ENCODE data around the gene SSUH2.
"Not testable (repeated sequence)": the region's sequence is repeated elsewhere in the genome, so short reads cannot be mapped to it uniquely, and the experiment has no call there.

Gene SSUH2

DNA sequence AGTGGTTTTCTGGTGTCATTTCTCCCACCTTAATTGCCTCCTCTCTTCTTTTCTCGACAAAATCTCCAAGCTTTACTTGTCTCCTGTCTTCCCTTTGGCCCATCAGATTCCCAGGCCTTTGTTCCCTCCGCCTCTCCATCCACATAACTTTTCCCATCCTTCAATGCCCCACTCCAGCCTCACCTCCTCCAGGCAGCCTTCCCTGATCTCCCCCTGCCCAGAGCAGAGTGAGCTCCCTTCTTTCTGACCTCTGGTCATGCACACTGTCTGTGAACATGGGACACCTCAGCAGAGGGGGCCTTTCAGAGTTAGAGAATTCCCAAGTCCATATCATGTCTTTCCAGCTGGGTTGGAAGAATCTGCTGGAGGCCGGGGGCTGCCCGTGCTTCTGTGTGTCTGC is 14.6 kb upstream of the SSUH2 start:
- no peak for DNase-seq (ENCODE audit: low spot score)
- FAIRE-seq, result no peak

DNA sequence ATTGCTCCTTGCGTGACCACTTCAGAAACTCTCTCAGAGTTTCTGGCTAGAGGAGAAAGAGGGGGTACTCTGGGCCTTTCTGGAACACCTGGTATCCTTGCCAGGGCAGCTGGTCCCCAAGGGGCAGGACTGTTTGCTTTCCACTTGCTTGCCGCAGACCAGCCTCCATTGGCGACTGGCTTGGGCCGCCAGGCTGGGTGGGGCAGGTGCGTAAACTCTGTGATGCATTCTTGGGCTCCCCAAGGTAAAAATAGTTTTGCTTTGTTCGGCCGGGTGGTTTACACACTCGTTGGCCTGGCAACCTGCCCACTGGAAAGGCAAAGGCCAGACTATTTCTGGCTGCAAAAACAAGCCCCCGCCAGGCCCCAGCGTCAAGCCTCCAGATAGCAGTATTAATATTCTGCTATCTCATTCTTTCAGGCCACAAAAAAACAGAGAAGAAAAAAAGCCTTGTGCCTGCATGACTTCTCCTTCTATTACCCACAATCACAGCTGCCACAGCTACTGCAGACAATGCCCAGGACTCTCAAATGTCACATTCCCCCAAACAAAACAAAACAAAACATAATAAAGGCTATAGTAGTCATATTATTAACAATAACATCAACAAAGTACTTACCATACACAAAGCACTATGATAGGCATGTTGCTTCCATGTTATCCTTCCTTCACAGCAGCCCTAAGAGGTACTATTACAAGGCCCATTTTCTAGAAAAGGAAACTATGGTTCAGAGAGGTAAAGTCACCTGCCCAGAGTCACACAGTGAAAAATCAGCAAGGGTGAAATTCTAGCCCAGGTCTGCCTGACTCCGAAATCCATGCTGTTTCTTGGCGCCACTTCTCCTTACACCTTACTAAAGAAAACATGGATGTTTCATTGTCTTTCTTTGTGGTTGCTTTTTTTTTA is 14.0 kb upstream of the SSUH2 start:
- FAIRE-seq, result no peak
- peak; percentile 88 for DNase-seq (ENCODE audit: low spot score)

DNA sequence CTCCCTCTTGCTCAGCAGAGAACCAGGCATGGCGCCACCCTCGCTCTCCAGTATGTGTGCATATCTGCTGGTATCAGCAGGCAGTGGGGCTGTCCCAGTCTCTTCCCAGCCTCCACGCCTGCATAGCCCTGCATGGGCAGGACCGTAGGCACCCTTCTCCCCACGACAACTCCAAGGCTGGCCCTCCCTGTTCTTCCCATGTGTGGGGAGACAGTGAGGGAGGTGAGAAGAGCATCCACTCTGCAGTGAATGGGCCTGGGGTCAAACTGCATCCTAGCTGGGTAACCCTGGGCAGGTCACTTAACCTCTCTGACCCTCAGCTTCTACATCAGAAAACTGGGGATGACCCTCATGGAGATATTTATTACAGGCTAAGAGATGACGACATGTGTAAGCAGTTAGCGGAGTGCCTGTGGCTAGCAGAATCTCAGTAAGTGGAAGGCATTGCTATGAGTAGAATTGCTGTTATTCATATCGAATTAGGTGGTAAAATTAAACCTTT is 13.3 kb upstream of the SSUH2 start:
- no peak for FAIRE-seq
- no peak for DNase-seq (ENCODE audit: low spot score)

DNA sequence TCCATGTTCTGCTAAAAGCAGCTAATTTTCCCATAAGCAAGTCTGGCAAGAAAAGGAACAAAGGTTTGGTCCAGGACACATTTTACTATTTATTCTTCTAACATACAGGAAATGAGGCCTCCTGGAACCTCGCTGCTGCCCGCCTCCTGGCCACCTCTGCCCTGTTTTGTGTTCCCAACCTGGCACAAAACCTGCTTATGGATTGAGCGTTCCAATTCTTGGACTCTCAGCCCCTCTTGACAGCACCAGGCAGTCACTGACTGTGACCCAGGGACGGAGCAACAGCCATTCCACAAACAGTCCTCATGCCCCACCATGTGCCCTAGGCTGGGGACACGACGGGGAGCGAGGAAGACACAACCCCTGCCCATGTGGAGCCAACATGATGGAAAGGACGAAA is 11.6 kb upstream of the SSUH2 start:
- DNase-seq (ENCODE audit: low spot score), result no peak
- FAIRE-seq, result no peak

DNA sequence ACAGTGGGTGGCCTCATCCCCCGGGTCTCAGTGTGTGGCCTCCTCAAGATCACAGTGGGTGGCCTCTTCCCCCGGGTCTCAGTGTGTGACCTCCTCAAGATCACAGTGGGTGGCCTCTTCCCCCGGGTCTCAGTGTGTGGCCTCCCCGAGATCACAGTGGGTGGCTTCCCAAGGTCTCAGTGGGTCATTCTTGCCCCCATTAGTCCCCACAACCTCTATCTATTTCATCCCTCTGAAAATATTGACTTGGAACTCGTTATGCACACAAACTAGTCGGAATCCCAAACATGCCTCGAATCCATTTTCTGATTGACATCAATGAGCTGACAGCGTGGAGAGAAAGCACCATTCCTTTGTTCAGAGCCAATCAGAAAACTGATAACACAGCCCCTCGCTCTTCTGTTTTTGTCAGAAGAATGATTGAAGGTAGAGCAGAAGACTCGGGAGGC is 10.8 kb upstream of the SSUH2 start:
- DNase-seq (ENCODE audit: low spot score), result no peak
- FAIRE-seq, result no peak

DNA sequence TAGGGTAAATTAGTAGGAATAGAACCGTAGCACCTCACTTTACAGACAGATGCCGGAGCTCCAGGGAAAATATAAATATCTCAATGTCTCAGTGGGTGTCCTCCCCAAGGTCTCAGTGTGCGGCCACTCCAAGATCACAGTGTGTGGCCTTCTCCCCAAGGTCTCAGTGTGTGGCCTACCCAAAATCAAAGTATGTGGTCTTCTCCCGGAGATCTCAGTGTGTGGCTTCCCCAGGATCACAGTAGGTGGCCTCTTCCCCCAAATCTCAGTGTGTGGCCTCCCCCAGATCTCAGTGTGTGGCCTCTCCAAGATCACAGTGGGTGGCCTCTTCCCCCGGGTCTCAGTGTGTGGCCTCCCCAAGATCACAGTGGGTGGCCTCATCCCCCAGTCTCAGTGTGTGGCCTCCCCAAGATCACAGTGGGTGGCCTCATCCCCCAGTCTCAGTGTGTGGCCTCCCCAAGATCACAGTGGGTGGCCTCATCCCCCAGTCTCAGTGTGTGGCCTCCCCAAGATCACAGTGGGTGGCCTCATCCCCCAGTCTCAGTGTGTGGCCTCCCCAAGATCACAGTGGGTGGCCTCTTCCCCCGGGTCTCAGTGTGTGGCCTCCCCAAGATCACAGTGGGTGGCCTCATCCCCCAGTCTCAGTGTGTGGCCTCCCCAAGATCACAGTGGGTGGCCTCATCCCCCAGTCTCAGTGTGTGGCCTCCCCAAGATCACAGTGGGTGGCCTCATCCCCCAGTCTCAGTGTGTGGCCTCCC is 10.2 kb upstream of the SSUH2 start:
- not testable (repeated sequence) for FAIRE-seq; DNase-seq (ENCODE audit: low spot score)

DNA sequence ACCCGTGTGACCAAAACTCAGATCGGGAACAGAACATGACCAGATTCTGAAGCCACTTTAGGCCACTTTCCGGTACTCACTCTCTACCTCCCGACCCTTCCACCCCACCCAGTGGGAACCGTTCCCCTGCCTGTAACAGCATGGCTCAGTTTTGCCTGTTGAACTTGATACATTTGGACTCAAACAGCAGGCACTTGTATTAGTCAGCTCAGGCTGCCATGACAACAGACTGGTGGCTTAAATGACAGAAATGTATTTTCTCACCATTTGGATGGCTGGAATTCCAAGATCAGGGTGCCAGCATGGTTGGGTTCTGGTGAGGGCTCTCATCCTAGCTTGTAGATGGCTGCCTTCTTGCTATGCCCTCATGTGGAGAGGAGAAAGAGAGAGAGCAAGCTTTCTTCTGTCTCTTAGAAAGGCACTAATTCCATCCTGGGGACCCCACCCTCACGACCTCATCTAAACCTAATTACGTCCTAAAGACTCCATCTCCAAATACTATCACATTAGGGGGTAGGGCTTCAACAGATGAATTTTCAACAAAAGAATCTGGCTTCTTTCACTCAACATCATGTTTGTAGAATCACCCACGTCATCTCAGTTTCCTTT is 9.3 kb upstream of the SSUH2 start:
- no peak for DNase-seq (ENCODE audit: low spot score)
- FAIRE-seq, result no peak

DNA sequence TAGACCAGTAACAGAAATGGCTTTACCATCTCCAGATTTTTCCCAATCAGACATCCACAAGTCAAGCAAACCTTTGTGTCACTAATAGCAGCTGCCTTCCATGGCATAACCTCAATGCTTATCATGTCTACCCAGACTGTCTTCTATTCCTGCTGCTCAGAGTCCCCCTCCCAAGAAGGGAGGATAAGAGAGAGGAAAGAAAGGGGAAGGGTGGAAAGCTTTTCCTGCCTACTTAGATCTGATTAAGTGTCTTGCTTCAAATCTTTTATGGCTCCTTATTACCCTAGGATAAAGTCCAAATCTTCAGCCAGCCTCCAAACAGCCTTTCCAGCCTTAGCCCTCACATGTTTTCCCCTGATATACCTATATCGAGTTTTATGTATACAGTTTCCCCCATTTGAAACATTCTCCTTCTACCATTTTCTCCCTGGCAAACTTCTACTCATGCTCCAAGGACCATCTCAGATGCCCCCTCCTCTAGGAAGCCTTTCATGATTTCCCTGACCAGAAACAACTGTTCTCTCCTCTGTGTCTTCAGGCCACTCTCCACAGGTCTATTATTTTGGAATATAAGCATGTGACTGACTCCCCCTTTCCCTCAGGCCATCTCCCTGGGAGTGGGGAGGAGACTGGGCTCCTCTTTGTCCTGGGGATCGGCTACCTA is 7.9 kb upstream of the SSUH2 start:
- FAIRE-seq, result no peak

DNA sequence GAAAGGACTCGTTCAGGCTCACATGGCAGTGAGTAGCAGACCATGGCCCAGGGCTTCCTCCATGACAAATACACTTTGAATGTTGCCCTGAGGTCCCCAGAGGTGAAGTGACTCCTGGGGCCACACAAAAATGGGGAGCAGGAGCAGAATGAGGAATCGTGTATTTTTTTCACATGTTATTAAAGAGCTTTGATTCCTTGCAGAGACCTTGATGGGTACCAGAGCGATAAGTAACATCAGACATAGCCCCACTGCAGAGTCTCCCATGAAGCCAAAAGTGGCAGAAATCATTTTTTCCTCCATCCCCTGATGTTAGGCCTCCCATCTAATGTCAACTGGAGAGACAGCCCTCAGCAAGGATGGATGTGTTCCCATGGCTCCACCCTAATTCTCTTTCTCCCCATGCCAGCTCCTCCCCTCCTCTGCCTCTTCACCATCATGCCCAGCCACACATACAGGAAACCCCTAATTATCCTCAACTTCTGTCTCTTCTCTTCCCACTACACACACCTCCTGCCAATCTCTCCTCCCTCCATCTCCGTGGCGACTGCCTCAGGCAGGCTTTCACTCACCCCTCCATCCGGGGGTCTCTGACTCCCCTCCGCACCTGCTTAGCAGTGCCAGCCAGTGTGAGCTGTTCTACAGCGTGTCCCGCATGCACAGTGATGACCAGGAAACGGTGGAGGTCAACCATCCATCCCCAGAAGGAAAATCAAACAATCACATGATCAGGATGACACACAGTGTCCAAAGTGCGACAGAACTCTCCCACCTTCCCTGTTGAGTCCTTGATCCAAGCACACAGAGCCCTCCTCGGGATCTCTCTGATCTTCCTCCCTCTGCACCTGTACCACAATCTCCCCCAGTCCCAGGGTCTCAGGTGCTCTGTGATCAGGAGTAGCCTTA is 7.1 kb upstream of the SSUH2 start:
- no peak for DNase-seq (ENCODE audit: low spot score)
- no peak for FAIRE-seq

More for the DNA sequence above, 7.9 kb upstream of the SSUH2 start:
- no peak for DNase-seq (ENCODE audit: low spot score)

DNA sequence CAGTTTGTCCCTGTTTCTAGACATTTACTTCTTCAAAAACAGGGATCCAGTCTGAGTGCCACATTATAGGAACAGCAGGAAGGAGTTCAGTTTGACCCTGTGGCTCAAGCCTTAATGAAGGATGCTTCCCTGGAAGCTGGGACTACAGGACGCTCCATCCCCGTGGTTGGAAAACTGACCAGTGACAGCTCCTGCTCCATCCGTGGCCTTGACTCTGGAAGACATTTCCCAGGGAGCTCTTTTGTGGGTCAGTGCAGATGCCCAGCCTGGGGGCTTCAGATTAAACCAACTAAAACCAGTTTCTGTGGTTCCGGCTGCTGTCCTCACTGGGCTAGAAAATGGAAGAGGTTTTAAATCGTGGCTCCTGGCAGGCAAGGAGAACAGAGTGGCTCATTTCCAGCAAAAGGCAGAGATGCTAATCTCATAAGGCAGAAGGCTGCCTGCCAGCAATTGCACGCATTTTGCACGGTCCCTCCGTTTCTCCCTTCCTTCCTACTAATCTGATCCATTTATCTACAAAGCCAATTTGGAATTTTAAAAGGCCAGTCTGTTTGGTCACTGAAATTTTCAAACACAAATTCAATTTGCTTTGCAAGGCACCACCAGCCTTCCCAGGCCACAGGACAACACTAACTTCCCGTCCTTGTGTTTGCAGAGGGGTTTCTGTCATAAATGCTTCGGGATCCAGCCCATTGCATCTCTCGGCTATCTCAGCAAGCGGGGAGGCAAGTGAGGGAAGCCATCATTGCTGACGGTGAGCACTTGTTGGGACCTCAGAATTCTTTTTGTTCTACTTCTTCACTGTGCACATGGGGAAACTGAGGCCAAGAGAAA is 6.2 kb upstream of the SSUH2 start:
- DNase-seq (ENCODE audit: low spot score), result no peak
- FAIRE-seq, result no peak

DNA sequence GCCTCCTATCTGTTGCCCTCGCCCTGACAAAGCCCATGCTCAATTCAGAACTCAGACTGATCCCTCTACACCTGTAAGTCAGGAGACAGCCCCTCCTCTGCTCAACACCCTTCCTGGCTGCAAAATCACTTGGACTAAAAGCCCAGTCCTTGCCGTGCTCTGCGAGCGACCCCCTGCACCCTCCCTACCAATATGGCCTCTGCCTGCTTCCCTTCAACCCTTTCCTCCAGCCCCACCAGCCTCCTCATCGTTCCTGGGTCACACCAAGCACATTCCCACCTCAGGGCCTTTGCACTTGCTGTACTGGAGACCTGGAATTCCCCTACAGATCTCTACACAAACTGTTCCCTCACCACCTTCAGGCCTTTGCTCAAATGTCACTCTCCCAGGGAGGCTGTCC is 5.2 kb upstream of the SSUH2 start:
- DNase-seq (ENCODE audit: low spot score) (no peak), FAIRE-seq (no peak)

DNA sequence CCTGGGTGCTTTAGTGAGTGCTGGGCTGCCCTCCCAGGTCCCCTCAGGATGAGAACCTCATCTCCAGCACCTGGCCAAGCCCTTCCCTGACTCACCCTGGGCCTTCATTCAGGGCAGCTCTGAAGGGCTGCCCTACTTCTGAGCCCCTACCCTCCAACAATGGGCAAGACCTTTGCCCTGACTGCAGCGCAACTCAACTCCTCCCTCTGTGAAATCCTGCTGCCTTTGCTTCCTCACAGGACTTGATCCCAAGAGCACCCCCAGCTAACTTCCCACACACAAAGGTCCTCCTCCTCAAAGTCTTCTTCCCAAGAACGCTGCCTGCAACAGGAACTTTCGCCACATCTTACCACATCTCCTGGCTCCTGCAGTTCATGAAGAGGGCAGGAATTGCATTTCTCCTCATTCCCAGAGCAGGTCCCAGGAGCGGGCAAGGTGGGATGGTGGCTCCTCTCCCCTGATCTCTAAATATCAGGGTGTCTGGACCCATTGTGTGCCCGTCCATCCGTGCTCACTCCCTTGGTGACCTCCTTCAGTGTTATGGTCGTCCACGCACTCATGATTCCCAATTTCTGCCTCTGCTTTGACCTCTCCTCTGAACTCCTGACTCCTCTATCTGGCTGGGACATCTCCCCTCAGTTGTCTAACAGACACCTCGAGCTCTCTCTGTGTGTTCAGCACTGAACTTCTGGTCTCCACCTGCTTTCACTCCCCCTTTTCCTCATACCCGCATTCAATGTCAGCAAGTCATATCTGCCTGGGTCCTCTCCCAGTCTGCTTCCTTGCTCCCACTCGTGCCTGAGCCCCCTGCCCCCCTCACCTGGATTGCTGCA is 4.5 kb upstream of the SSUH2 start:
- no peak for DNase-seq (ENCODE audit: low spot score)
- no peak for FAIRE-seq

DNA sequence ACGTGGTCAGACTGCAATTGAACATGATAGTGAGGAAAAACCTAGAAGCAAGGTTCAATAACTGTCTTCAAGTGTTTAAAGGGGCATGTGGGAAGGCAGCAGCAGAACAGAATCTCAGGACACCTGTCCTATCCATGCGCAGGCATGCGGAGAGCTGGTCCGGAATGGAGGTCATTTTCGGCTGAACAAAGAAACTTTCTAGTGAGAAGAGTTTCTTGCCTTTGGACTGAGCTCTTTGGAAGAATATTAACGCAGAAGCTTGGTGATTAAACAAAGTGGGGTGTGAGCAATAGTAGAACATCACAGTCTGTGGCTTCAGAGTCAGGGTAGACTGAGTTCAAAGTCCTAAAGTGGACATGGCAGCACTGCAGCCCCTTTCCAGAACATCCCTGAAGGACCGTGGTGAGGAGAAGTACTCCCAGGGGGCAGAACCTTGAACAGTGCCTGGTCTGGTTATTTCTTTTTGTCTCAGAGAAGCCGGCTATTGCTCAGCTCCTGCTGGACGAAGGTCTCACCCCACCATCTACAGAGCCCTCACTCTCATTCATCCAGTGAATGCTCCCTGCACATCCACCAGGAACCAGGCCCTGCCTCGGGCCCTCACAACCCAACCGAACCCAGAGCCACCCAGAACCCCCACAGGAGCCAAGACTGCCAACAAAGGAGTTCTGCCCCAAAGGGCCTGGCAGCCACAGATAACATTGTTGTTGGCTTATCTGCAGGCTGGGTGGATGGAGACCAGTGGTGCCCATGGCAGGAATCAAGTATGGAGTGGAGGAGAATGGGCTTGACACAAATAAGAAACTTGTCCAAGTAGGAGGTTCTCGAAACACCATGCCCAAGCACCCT is 2.8 kb upstream of the SSUH2 start:
- no peak for DNase-seq (ENCODE audit: low spot score)
- no peak for FAIRE-seq

DNA sequence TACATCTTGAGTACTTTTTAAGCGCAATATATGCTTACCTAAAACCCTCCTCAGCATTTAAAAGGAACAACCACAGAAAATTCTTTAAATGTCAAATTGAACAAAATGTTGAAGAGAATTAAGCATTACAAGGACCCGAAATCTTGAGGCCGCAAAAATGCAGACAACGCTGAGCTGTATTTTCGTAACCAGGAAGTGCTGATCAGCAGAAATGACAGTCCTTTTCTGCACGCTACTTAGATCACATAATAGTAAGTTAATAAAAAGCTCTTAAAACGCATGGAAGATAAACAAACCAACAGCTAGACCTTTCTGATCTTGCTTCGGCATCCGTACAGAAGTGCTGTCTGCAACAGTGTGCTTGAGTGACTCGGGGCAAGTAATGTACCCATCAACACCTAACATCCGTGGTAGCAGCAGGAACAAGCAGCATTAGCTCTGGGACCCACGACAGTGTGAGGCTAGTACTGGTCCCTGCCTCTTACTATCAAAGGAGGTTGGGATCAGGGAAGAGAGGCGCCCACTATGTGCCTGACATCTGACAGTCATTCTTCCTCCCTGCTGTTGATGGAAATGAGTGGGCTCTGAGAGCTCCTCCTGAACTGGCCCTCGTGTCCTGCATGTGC is 1.8 kb upstream of the SSUH2 start:
- DNase-seq (ENCODE audit: low spot score) (no peak), FAIRE-seq (peak; percentile 32)

DNA sequence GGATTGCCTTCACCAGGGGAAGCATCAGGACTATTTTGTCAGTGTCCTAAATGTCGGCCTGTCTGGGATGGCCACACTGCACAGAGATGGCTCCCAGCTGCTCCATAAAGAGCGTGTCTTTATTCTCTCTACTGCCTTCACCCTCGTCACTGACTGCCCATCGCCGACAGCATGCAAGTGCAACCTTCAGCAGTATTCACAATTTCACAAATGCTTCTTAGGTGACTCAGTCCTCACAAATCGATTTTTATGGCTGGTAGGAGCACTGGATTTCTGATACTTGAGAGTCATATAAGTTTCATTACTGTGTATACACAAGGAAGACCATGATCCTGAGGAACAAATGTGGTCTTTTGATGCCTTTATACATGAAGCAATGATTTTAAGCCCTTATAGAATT is 1.1 kb upstream of the SSUH2 start:
- FAIRE-seq, result no peak
- DNase-seq (ENCODE audit: low spot score), result peak; percentile 35

DNA sequence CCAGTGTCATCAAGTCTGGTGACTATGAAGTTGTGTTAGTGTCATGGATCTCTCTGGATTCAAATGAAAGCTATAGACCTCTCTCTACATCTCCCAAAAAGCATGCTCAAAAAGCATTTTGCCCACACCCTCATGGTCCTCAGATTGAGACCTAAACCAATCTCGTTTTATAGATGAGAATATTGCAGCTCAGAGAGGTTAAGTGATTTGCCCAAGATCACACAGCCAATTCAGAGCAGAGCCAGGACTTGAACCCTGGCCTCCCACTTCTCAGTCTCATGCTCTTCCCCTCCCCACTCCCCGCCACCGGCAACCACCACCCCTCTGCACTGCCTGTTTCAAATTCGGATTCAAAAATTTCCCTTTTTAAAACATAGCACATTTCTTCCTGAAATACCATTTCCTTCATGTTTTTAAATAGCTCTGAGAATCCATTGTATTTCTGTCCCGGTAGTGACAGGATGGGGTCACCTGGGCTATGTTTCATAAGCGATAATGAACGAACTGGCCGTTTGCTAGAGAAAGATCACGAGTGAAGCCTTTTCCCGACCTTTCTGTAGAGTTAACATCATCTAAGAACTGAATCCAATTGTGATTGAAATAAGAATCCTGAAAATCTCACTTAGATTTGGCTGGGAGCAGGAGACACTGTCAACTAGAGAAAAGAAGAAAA is 769 bp downstream of the SSUH2 start:
- DNase-seq (ENCODE audit: low spot score), result no peak
- FAIRE-seq, result no peak

DNA sequence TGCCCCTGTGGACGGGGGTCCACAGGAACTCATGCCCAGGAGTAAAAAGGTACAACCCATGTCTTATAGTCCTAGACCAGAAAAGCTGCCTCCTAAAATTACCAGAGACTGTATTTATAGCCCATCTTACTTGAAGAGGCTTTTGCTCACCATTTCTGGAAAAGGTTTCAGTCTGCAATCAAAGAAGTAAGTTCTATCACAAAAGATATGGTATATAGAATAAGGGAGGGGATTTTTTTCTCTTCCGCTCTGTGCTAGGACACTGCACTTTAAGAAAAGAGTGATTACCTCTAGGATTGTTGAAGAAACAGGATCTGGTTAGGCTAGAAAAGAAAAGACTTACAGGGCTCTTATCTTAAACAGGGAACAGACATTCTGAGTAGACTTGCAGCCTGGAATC is 2.6 kb downstream of the SSUH2 start:
- FAIRE-seq (no peak), DNase-seq (ENCODE audit: low spot score) (no peak)

Data from urothelium cell line (cell line).